Osteocyte (in vitro differentiated cells): ENCODE data around the gene IFT52. TPM values are rescaled to one million over a fixed set of nuclear protein-coding genes. Genes with fewer than 3 reads are reported as not detected.
"Not testable (repeated sequence)": the region's sequence is repeated elsewhere in the genome, so short reads cannot be mapped to it uniquely, and the experiment has no call there.

Experiments used
- DNase-seq: peaks from one replicate; pipeline ENCODE4 v3.0.0; 2021; ENCODE audit warnings: mixed read lengths; ENCODE audit not compliant: unreplicated experiment; ENCODE audit errors: extremely low spot score
- H3K27ac Mint-ChIP-seq: one replicate; pipeline ENCODE4 v1.8.0; 2021; ENCODE audit warnings: mild to moderate bottlenecking, mixed read lengths; ENCODE audit not compliant: unreplicated experiment
- H3K27me3 Mint-ChIP-seq: one replicate; pipeline ENCODE4 v1.8.0; 2021; ENCODE audit warnings: mixed read lengths; ENCODE audit not compliant: unreplicated experiment
- H3K36me3 Mint-ChIP-seq: one replicate; pipeline ENCODE4 v1.8.0; 2021; ENCODE audit warnings: mixed read lengths; ENCODE audit not compliant: unreplicated experiment
- H3K4me1 Mint-ChIP-seq: one replicate; pipeline ENCODE4 v1.8.0; 2021; ENCODE audit warnings: mixed read lengths; ENCODE audit not compliant: unreplicated experiment
- H3K4me3 Mint-ChIP-seq: one replicate; pipeline ENCODE4 v1.8.0; 2021; ENCODE audit warnings: mild to moderate bottlenecking, moderate library complexity, mixed read lengths; ENCODE audit not compliant: unreplicated experiment
- H3K9me3 Mint-ChIP-seq: one replicate; pipeline ENCODE4 v1.8.0; 2021; ENCODE audit warnings: mixed read lengths; ENCODE audit not compliant: unreplicated experiment
- total RNA-seq: library from RNA; stranded (reverse); gene quantifications from 2 replicates; pipeline ENCODE4 v1.2.1, GENCODE V29; 2021
- TF ChIP-seq, protein P1 (sequence below): fragments of 200-600 bp; sonication (generic); IDR thresholded peaks from 2 replicates; pipeline ENCODE4 v1.5.0; 2021; ENCODE audit warnings: antibody characterized with exemption, mild to moderate bottlenecking, moderate library complexity

The IFT52 gene
- total RNA-seq, 1 donor from 2014 or later = 55.3 TPM

DNA sequence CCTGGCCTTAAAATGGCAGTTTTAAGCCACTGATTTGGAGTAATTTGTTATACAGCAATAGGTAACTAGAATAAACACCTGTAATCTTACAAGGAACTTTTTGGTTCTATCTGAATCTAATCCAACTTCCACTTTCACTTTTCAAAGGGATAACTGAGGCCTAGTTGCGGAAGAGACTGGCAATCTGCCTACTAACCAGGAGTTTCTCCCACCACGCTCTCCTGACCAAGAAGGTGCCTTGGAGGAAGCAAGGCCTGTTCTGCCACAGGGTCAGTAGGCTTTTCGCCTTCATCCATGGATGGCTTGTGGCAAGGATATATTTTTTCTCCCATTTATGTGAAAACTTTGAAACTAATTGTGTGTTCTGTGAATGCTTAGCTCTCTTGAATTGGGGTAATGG is 63.2 kb downstream of the IFT52 start:
- Mint-ChIP-seq H3K27me3 (no peaks in the 10 kb centered on the region), H3K4me3 (no peak overlapping the region), H3K9me3 (no peaks in the 10 kb centered on the region), H3K36me3 (no peaks in the 10 kb centered on the region), H3K4me1 (peaks cover 10% of the 10 kb centered on the region), H3K27ac (no peak overlapping the region)
- TF ChIP-seq, protein P1, sequence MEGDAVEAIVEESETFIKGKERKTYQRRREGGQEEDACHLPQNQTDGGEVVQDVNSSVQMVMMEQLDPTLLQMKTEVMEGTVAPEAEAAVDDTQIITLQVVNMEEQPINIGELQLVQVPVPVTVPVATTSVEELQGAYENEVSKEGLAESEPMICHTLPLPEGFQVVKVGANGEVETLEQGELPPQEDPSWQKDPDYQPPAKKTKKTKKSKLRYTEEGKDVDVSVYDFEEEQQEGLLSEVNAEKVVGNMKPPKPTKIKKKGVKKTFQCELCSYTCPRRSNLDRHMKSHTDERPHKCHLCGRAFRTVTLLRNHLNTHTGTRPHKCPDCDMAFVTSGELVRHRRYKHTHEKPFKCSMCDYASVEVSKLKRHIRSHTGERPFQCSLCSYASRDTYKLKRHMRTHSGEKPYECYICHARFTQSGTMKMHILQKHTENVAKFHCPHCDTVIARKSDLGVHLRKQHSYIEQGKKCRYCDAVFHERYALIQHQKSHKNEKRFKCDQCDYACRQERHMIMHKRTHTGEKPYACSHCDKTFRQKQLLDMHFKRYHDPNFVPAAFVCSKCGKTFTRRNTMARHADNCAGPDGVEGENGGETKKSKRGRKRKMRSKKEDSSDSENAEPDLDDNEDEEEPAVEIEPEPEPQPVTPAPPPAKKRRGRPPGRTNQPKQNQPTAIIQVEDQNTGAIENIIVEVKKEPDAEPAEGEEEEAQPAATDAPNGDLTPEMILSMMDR = no peak
- no peak for DNase-seq

DNA sequence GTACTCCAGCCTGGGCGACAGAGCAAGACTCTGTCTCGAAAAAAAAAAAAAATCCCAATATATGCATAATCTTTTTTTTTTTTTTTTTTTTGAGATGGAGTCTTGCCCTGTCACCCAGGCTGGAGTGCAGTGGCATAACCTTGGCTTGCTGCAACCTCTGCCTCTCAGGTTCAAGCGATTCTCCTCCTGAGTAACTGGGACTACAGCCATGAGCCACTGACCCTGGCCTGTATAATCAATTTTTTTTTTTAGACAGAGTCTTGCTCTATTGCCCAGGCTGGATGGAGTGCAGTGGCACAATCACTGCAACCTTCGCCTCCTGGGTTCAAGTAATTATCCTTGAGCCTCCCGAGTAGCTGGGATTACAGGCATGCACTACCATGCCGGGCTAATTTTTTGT is 64.4 kb downstream of the IFT52 start:
- H3K9me3 Mint-ChIP-seq, H3K4me1 Mint-ChIP-seq, H3K27me3 Mint-ChIP-seq, H3K27ac Mint-ChIP-seq, DNase-seq, H3K36me3 Mint-ChIP-seq, H3K4me3 Mint-ChIP-seq: not testable (repeated sequence)

DNA sequence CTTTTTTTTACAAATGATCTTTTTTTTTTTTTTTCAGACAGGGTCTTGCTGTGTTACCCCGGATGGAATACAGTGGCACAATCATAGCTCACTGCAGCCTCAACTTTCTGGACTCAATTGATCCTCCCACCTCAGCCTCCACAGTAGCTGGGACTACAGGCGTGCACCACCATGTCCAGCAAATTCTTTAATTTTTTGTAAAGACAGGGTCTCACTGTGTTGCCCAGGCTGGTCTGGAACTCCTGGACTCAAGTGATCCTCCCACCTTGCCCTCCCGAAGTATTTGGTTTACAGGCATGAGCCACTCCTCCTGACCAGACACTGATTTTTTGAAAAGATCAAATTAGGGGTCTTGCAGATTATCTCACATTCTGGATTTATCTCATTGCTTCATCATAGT is 65.2 kb downstream of the IFT52 start:
- no peaks in the 10 kb centered on the region for H3K36me3 Mint-ChIP-seq
- no peaks in the 10 kb centered on the region for H3K27me3 Mint-ChIP-seq
- no peak for DNase-seq
- H3K27ac Mint-ChIP-seq = no peak overlapping the region
- TF ChIP-seq, protein P1 = no peak
- H3K9me3 Mint-ChIP-seq = no peaks in the 10 kb centered on the region
- H3K4me3 Mint-ChIP-seq = peak overlapping the region; percentile 59
- peaks cover 10% of the 10 kb centered on the region for H3K4me1 Mint-ChIP-seq

DNA sequence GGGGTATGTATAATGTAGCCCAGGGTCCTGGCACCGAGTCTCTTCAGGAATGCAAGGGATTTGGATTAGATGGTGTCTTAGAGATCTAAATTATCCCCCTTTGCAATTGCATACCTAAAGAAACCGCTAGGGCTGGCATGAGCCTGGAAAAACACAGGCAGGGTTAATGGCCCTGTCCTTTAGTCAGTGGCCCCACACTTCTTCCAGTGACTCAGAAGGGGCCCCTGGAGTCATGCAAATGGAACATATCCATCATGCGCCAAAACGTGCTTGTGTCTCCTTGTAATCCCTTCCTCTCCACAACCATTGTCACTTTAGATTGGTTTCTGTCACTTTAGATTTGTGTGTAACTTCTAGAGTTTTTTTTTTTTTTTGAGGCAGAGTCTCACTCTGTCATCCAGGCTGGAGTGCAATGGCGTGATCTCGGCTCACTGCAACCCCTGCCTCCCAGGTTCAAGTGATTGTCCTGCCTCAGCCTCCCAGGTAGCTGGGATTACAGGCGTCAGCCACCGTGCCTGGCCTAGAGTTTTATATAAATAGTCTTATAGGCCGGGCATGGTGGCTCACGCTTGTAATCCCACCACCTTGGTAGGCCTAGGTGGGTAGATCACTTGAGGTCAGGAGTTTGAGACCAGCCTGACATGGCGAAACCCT is 67.5 kb downstream of the IFT52 start:
- peak overlapping the region; percentile 90 for H3K4me3 Mint-ChIP-seq
- no peak for DNase-seq

DNA sequence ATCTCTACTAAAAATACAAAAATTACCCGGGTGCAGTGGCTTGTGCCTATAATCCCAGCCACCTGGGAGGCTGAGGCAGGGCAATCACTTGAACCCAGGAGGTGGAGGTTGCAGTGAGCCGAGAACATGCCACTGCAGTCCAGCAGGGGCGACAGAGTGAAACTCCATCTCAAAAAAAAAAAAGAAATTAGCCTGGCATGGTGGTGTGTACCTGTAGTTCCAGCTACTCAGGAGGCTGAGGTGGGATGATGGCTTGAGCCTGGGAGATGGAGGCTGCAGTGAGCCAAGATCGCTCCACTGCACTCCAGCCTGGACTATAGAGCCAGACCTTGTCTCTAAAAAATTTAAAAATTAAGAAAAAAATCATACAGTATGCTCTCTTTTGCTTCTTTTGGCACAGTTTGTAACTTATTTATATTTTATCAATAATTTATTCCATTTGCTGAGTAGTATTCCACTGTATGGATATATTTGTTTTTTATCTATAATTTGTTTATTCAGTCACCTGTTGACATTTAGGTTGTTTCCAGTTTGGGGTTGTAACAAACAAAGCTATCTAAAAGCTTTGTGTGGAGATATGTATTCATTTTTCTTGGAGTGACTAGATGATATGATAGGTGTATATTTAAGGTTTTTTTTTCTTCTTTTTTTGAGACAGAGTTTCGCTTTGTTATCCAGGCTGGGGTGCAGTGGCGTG is 68.1 kb downstream of the IFT52 start:
- Mint-ChIP-seq H3K4me1 (peaks cover 10% of the 10 kb centered on the region), H3K27ac (no peak overlapping the region), H3K4me3 (peak overlapping the region; percentile 57), H3K27me3 (peaks cover 4% of the 10 kb centered on the region), H3K36me3 (no peaks in the 10 kb centered on the region), H3K9me3 (no peaks in the 10 kb centered on the region)
- DNase-seq = no peak
- TF ChIP-seq, protein P1 = peak; percentile 7

More for the DNA sequence above, 67.5 kb downstream of the IFT52 start:
- no peaks in the 10 kb centered on the region for H3K36me3 Mint-ChIP-seq
- H3K27me3 Mint-ChIP-seq = peaks cover 4% of the 10 kb centered on the region
- no peaks in the 10 kb centered on the region for H3K9me3 Mint-ChIP-seq
- H3K27ac Mint-ChIP-seq = peak overlapping the region; percentile 84
- peaks cover 10% of the 10 kb centered on the region for H3K4me1 Mint-ChIP-seq
- TF ChIP-seq, protein P1 = peak; percentile 13
